CD4-positive, alpha-beta T cell treated with Interleukin-12 subunit alpha and Interleukin-12 subunit beta, for 1 hour (primary cell): ENCODE measurements around the gene KIAA0232.
"Not testable (repeated sequence)": the region's sequence is repeated elsewhere in the genome, so short reads cannot be mapped to it uniquely, and the experiment has no call there.

Source experiments
- DNase-seq: peaks from one replicate; pipeline ENCODE4 v3.0.0-alpha.2; 2020

KIAA0232 gene

DNA sequence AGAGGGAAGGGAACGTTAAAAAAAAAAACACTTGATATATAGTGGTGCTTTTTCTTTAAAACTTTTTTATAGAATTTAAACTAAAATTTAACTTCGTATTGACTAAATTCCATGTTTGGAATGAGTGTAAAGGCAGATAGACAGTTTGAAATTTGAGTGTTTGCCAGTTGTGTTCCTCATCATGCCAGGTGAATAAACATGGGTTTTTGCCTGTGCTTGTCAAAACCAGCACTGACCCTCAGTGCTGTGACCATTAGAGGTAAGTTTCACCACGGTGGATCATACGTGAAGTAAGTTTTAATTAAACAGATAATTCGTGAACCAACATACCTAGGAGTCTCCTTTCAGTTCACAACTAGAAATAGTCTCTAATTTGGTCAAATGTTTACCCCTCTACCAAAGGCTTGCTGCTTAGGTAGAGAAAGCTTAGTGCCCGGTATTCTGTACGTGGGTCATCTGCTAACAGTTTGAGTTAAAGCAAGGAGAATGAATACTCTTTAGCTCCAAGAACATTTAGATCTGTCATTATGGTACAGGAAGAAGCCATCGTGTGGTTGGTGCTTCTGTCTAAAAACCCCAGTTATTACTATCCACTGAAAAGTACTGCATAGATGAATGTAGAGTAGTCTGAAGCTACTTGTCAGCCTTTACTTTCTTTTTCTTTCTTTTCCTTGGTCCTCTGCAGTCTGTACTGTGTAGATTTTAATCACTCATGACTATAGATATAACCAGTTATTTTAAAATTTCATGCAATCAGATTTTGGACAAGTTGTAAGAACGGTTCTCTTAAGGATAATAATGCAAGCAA lies 32.7 kb downstream of the KIAA0232 start:
- DNase-seq, result no peak

DNA sequence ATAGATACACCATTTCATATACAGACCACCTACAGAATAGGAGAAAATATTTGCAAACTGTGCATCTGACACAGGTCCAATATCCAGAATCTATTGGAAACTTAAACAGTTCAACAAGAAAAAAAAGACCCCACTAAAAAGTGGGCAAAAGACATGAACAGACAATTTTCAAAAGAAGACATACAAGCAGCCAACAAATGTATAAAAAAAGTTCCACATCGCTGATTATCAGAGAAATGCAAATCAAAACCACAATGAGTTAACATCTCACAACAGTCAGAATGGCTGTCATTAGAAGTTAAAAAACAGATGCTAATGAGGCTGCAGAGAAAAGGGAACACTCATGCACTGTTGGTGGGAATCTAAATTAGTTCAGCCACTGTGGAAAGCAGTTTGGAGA lies 36.8 kb downstream of the KIAA0232 start:
- DNase-seq, result no peak

DNA sequence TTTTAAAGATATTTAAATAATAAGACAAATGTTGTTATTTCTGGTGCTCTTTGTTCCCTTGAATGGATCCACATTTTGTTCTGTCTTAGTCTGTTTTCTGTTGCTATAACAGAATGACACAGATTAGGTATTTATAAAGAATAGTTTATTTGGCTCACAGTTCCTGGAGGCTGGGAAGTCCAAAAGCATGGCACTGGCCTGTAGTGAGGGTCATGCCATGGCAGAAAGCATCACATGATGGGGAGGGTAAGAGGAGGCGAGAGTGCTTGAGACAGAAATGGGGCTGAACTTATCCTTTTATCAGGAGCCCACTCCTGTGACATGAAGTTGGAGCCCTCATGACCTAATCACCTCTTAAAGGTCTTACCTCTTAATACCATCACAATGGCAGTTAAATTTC lies 38.2 kb downstream of the KIAA0232 start:
- no peak for DNase-seq

DNA sequence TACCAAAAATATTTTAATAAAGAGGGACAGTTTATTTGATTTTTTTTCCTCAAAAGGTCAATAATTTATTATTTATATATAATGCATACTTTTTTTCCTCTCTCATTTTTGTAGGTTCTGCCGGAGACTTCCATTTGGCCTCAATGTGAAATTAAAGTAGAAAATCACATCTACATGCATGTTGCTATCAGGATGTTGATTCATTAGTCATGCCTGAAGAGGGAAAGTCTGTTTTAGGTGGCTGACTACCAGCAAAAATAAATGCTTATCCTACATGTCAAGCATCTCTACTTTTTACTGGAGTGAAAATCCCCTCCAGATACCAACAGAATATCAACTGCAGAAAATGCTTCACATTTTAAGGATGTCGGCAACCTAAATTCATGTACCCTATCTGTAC lies 41.5 kb downstream of the KIAA0232 start:
- no peak for DNase-seq

DNA sequence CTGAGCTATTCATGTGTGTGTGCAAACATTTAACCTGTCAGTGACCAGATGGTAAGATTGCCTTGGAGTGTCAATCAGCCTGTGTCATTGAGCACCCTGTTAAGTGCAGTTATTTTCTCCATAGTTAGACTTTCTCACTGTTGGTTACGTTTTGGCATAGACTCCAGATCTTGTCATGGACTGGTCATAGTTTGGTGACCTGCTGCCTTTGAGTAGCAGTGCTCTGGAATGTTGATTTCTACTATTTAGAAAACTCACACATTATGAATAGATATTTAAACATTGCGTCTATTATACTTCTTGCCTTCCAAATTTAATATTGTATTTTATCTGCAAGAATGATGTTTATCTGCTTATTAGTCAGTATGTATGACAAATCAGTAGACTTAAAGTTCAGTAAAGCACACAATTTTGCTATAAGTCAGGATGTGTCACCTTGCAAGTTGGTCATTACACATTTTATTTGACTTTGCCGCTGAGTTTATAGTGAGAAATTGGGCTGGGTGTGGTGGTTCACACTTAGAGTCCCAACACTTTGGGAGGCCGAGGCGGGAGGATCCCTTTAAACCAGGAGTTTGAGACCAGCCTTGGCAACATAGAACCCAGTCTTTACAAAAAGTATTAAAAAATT lies 42.4 kb downstream of the KIAA0232 start:
- DNase-seq, result no peak

DNA sequence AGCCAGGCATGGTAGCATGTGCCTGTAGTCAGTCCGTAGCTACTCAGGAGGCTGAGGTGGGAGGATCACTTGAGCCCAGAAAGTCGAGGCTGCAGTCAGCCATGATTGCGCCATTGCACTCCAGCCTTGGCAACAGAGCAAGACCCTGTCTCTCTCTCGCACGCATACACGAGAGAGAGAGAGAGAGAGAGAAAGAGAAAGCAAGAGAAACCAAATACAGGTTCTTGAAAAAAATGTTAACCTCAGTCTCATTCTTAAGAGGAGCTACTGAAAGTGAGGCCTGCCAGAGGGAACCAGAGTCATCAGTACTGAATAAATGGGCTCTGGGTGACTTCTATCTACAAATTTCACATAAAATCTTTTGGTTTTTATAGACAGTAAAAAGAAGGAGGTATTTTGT lies 42.9 kb downstream of the KIAA0232 start:
- DNase-seq, result no peak

DNA sequence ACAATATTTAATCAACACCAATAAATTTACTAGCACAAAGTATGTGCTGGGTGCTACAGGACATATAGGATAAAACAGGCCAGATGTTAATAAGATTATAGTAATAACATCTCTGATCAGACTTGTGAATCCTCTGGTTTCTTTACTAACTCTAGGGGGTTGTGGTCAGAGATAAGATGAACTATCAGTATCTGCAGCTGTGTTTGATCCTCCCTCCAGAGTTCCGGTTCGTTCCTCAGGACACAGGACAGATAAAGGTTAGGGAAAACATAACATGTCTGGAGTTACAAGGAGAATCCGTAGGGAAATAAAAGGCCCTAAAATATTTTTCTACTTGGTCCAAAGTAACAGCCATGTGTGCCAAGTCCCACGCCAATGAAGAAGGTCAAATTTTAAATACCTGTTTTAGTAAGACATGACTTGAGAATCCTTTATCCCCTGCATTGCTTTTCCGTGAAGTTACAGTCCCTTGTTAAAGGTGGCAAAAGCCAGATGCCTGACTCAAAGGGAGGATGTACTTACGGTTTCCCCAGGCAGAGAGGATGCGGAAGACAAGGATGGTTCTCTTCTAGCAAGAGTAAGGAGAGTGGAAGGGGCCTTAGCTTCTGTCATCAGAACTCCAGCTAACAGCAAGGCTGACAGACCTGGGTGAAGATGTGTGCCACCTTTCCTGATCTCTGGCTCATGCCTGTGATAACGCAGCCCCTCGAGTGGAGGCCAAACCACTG lies 44.4 kb downstream of the KIAA0232 start:
- no peak for DNase-seq

DNA sequence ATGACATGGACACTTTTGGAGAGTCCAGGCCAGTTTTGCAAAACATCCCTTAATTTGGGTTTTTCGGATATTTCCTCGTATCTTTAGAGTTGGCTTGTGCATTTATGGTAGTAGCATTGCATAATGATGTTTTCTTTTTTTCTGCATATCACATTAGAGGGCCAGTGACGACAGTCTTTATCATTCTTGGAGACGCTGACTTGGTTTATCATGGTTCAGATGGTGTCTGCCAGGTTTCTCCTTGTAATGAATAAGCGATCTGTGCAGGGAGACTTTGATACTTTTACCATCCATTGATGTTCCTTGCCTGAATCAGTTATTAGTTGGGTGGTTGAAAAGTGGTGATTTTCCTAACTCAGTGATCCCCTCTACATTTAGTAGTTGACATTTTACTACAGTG lies 46.6 kb downstream of the KIAA0232 start:
- no peak for DNase-seq

DNA sequence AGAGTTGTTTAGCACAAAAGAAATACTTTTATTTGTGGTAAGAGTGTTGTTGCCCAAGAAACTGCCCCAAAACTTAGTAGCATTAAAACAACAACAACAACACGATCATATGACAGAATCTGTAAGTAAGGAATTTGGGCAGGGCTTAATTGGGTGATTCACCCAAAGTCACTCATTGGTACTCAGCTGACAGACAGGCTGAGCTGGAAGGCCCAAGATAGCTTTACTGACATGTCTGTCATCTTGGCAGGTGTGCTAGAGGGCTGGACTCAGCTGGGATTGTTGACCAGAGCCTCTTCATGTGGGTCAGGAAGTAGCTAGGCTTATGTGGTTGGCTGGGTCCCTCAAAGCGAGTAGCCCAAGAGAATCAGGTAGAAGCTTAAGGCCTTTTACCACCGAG lies 52.3 kb downstream of the KIAA0232 start:
- no peak for DNase-seq

DNA sequence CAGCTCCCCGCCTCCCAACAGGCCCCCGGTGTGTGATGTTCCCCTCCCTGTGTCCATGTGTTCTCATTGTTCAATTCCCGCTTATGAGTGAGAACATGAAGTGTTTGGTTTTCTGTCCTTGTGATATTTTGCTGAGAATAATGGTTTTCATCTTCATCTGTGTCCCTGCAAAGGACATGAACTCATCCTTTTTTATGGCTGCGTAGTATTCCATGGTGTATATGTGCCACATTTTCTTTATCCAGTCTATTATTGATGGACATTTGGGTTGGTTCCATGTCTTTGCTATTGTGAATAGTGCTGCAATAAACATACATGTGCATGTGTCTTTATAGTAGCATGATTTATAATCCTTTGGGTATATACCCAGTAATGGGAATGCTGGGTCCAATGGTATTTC lies 53.1 kb downstream of the KIAA0232 start:
- DNase-seq, result not testable (repeated sequence)

DNA sequence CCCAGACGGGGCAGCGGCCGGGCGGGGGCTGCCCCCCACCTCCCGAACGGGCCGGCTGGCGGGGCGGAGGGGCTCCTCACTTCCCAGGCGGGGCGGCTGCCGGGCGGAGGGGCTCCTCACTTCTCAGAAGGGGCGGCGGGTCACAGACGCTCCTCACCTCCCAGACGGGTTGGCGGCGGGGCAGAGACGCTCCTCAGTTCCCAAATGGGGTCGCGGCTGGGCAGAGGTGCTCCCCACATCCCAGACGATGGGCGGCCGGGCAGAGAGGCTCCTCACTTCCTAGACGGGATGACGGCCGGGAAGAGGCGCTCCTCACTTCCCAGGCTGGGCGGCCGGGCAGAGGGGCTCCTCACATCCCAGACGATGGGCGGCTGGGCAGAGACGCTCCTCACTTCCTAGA lies 54.6 kb downstream of the KIAA0232 start:
- DNase-seq, result not testable (repeated sequence)

DNA sequence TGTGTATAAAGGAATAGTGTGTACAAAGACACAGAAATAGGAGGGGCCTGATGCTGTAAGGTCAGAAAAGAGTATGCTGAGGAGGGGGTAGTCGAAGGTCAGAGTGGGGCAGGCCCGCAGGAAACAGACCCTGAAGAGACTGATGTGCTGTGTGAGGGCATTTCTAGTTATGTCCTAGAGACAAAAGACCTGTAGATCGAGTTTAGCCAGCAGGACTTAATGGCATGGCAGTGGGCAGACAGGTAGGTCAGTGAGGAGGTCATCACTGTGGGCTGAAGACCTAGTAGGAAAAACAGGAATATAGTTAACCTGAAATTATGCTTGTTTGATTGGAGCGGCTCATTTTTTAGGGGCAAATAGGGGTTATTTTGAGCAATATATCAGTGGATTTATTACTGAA lies 57.1 kb downstream of the KIAA0232 start:
- DNase-seq, result no peak

DNA sequence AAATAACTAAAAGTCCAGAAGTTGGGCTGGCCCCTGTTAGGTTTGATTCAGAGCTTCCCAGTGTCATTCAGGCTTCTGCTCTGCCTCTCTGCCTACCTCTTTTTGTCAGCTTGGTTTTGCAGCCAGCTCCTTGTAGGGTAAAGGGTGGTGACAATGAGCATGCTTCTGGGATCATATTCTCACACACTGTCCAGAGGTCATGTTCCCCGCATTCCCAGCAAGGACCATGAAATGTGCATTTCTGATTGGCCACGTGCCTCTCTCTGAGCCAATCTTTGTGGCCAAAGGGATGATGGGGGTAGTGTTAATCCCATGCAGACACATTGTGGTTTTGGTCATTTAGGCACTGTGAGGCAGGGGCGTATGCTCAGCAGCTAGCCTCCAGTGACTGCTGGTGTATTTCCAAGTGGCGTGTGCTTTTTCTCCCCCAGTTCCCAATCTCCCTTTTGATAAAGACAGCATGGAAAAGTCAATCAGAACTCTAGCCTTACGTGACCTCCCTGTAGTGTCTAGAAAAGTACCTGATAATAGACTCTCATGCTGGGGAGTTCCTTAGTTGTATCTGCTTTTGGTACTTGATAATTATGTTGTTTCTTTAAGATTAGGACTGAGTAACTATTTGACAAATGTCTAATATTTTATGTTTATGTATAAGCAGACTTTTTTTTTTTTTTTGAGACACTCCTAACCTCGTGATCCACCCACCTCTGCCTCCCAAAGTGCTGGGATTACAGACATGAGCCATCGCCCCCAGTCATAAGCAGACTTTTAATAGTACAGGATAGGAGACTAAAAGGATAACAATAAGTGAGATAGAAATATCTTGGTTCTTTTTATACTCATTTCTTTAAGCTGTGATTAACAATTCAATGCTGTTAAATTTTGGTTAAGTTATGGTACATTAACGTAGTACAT lies 57.8 kb downstream of the KIAA0232 start:
- DNase-seq, result no peak

DNA sequence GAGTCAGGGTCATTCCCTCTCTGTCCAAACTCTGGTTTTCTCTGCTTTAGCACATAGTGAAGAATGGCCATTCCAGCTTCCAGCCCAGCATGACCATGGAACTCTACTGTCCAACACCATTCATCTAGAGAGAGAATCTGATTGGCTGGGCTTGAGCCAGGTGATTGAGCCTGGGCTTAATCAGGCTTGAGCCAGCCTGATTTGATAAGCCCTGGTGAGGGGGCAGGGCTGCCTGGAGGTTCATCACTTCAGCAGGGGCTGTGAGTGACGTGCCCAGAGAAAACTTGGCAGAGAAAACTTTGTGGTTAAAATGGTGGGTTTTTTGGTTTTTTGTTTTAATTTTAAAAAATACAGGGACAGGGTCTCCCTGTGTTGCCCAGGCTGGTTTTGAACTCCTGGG lies 62.5 kb downstream of the KIAA0232 start:
- no peak for DNase-seq

DNA sequence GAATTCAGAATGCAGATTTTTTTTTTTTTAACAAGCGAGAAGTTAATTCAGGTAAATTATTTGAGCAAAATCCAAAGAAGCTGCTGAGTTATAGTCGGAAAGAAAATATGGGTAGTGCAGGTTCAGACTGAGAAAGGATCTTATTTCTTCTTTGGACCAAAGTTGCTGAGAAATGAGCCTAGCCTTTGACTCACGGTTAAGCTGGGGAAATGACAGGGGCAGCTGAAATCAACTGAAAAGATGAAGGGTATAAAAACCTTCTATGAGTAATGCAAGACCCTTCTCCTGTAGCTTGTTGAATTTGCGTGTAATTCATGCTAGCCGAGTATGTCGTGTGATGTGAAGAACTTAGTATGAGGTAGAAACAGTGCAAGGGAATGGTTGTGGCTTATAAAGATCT lies 63.0 kb downstream of the KIAA0232 start:
- DNase-seq, result no peak

DNA sequence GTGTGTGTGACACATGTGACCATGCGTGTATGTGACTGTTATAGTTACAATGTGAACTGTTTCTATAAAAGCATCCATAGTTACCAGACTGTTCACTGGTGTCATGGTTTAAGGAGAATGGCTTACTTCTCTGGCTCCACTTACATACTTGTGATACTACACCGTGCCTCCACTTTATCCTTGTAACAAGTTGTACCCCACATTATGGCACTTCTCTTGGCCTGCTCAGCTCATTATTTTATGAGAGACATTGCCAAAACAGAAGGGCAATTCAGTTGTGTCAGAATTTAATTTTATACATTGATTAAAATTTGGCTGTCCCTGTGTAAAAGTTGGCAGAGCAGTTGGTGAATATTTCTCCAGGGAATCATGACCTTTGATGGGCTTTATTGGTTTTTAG lies 64.7 kb downstream of the KIAA0232 start:
- no peak for DNase-seq

DNA sequence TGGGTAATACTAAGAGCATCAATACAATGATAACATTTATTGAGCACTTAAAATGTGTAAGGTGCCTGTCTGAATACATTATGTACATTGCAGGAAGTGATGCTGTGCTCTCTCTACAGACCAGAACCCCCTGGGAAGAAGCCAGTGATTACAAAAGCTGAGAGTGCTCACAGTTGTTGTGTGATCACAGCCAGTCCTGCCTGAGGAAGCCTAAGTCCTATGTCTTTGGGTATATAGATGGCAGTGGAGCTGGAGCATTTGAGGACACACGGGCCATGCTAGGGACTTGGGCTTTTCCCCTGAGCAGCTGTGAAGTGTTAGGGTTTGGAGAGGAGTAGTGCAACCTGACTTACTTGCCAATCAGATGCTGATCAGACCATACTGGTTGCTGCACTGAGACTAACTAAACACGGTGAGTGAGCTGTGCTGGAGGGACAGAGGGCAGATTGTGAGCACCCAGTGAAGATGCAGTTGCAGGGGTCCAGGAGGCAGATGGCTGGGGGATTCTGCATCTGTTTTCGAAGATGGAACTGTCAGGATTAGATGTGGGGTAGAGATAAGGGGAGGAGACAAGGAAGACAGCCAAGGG lies 66.3 kb downstream of the KIAA0232 start:
- no peak for DNase-seq

DNA sequence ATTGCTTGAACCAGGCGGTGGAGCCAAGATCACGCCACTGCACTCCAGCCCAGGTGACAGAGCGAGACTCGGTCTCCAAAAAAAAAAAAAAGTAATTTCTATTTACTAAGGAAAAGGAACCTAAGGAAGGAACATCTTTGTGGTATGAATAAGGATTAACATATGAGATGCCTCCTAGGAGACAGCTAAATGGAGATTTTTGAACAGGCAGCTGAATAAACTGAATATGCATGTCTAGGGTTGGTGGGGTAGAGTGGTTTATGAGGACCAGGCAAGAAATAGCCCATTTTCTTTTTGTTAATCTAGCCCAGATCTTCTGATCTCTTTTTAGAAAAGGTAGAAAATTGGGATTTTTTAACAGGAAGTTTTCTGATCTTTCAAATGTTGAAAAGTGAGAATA lies 67.2 kb downstream of the KIAA0232 start:
- no peak for DNase-seq

DNA sequence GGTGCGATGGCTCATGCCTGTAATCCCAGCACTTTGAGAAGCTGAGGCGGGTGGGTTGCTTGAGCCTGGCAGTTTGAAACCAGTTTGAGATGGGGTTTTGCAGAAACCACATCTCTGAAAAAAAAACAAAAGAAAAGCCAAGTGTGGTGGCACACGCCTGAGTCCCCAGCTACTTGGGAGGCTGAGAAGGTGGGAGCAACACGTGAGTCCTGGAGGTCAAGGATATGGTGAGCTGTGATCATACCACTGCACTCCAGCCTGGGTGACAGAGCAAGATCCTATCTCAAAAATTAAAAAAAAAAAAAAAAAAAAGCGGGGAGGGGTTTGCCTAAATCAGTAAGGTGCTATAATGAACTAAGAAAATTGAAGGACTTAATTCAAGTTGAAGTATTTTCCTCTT lies 68.9 kb downstream of the KIAA0232 start:
- no peak for DNase-seq

DNA sequence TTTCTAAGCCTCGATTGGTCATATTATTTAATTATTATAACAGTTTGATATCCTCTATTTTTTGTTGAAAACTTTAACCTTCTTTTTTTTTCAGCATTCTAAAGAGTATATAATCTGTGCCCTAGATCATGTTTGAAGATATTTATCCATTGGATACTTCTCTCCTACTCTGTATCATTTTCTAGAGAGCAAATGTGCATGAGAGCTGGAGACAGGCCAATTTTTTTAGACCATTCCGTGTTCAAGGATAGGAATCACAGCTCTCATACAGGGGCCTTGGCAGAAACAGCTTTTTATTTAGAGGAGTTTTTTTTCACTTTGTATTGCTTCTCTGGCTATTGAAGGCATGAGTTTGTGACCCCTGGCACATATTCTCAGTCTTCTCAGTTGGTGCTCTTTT lies 69.4 kb downstream of the KIAA0232 start:
- DNase-seq, result no peak

DNA sequence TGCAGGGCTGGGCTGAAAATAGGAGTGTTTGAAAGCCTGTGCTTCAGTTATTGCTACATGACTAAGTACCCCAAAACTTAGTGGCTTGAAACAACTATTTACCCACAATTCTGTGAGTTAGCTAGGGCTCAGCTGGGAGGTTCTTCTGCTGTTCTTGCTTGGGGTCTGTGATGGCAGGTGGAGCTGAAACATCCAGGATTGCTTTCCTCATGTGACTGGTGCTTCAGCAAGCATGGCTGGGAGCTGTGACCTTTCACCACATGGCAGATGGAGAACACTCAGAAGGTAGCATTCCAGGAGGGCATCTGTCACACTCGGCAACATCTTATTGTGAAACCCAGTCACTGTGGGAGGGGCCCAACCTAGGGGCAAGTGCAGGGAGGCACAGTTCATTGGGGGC lies 70.1 kb downstream of the KIAA0232 start:
- DNase-seq, result no peak

DNA sequence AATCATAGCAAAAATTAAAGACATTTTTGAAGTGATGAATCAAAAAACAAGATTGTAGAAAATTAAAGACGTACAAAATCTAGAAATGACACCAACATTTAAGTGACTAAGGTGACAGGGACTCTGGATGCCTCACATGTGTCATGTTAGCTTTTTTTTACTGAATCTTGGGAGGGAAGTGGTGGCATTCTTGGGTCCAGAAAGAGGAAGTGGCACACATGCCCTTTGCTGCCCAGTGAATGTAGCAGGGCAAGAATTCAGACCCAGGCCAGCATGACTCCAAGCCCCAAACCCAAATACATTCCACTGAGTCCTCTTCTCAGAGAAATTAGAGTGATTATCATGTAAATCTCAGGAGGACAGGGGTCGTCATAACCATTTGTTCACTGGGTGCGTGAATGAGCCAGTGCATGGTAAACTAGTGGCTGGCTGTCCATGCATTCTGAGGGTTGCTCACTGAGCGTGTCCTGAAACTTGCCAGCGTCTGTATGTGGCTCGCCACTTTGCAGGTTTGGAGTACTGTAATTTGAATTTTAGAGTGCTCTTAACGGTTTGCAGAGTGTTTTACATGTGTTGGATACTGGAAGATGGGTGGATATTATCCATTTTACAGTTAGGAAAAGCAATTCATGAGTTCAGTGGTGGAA lies 71.7 kb downstream of the KIAA0232 start:
- DNase-seq, result no peak
